ENCODE measurements around the gene CYP2J2.

- TF ChIP-seq EZH2 (IDR thresholded peaks at IDR 0.05; ENCODE audit: insufficient read depth, poor library complexity, severe bottlenecking) (no peak), EZH2phosphoT487 (IDR thresholded peaks at IDR 0.05; ENCODE audit: insufficient read depth, low read depth) (no peak)
These were observed 23.3 kb downstream of the CYP2J2 start for GRCh38 chr1:59903141-59903754.

All from GM23248 (cell line).